GM19455 (cell line): ENCODE data around the gene FAM117A.

Source experiments
- ATAC-seq: cut with Tn5 transposase; IDR thresholded peaks from one replicate; pipeline ENCODE4 v1.9.1; 2021; ENCODE audit not compliant: unreplicated experiment

Gene FAM117A

GRCh38 chr17:49763735-49764558 is at the start of gene FAM117A:
TSS of gene FAM117A (minus strand) at chr17:49764131. CDS start at chr17:49764087, 44 bp downstream.
- ATAC-seq, result peak; percentile 96

- no peak for ATAC-seq
Measured at GRCh38 chr17:49809056-49809455, 45.1 kb upstream of the FAM117A start.

- no peak for ATAC-seq
Measured at GRCh38 chr17:49798738-49799137, 34.8 kb upstream of the FAM117A start.

- no peak for ATAC-seq
Measured at GRCh38 chr17:49798182-49798581, 34.3 kb upstream of the FAM117A start.

GRCh38 chr17:49795372-49795771 is 31.4 kb upstream of the FAM117A start:
- no peak for ATAC-seq

- ATAC-seq, result no peak
Measured at GRCh38 chr17:49793309-49793708, 29.4 kb upstream of the FAM117A start.

GRCh38 chr17:49789243-49789578 is 25.3 kb upstream of the FAM117A start:
- ATAC-seq, result no peak

GRCh38 chr17:49788478-49789242 is 24.7 kb upstream of the FAM117A start, which contains the start of gene KAT7:
TSS of gene KAT7 (plus strand) at chr17:49788681. CDS start at chr17:49788835, 154 bp downstream.
- peak; percentile 83 for ATAC-seq

- no peak for ATAC-seq
Measured at GRCh38 chr17:49787884-49788477, 24.1 kb upstream of the FAM117A start.

- no peak for ATAC-seq
Measured at GRCh38 chr17:49784636-49785035, 20.7 kb upstream of the FAM117A start.

GRCh38 chr17:49783791-49784190 is 19.9 kb upstream of the FAM117A start:
- ATAC-seq, result no peak

- no peak for ATAC-seq
Measured at GRCh38 chr17:49783071-49783715, 19.3 kb upstream of the FAM117A start.

- no peak for ATAC-seq
Measured at GRCh38 chr17:49779739-49780231, 15.9 kb upstream of the FAM117A start.

GRCh38 chr17:49779156-49779738 is 15.3 kb upstream of the FAM117A start:
- ATAC-seq, result no peak

GRCh38 chr17:49777563-49777962 is 13.6 kb upstream of the FAM117A start:
- no peak for ATAC-seq

- ATAC-seq, result no peak
Measured at GRCh38 chr17:49776551-49777300, 12.8 kb upstream of the FAM117A start.

- ATAC-seq, result no peak
Measured at GRCh38 chr17:49775546-49776260, 11.8 kb upstream of the FAM117A start.

GRCh38 chr17:49766918-49767530 is 3.1 kb upstream of the FAM117A start:
- ATAC-seq, result no peak
